Ascending aorta (tissue), 2 donors: ENCODE data around the gene HIVEP2. TPM values are rescaled to one million over a fixed set of nuclear protein-coding genes. Genes with fewer than 3 reads are reported as not detected.

Experiments used
- DNase-seq, 2 donors: peaks; one replicate each; pipeline ENCODE4 v3.0.0-alpha.2; 2019; ENCODE audit warnings: low spot score in 2 of 2
- H3K27ac ChIP-seq, 2 donors: fragments of 200-600 bp; sonication (generic); one replicate each; pipeline ENCODE4 v1.5.1; 2016 to 2017; ENCODE audit warnings: mild to moderate bottlenecking in 1 of 2
- H3K27me3 ChIP-seq: fragments of 200-600 bp; sonication (generic); one replicate; pipeline ENCODE4 v1.5.1; 2017
- H3K36me3 ChIP-seq, 2 donors: fragments of 200-600 bp; sonication (generic); one replicate each; pipeline ENCODE4 v1.5.1; 2016
- H3K4me1 ChIP-seq, 2 donors: fragments of 200-600 bp; sonication (generic); one replicate each; pipeline ENCODE4 v1.5.1; 2016 to 2017; ENCODE audit warnings: mild to moderate bottlenecking in 1 of 2
- H3K4me3 ChIP-seq, 2 donors: fragments of 200-600 bp; sonication (generic); one replicate each; pipeline ENCODE4 v1.5.1; 2016 to 2017; ENCODE audit warnings: mild to moderate bottlenecking in 1 of 2
- H3K9me3 ChIP-seq, 2 donors: fragments of 200-600 bp; sonication (generic); one replicate each; pipeline ENCODE4 v1.5.1; 2016
- CTCF ChIP-seq, 3 experiments: fragments of 200-600 bp in 2 of 3; fragments of 450-650 bp in 1 of 3; sonication (generic) in 2 of 3; IDR thresholded peaks; one replicate each; pipeline ENCODE4 v1.5.1; 2016 to 2019; ENCODE audit warnings: antibody characterized with exemption in 3 of 3, mild to moderate bottlenecking in 1 of 3, moderate library complexity in 1 of 3
- intact Hi-C: fragments of 100-400 bp; cut with DNase I; formaldehyde crosslinking; loops from one replicate; pipeline ENCODE4 v1.15.1; 2023
- total RNA-seq: library from RNA; depleted of rRNA; stranded (reverse); fragments of >200 nt; gene quantifications from one replicate; pipeline ENCODE4 v1.1.0, GENCODE V29; 2016

Gene HIVEP2
- total RNA-seq, 1 donor from 2014 or later: 14.5 TPM

DNA sequence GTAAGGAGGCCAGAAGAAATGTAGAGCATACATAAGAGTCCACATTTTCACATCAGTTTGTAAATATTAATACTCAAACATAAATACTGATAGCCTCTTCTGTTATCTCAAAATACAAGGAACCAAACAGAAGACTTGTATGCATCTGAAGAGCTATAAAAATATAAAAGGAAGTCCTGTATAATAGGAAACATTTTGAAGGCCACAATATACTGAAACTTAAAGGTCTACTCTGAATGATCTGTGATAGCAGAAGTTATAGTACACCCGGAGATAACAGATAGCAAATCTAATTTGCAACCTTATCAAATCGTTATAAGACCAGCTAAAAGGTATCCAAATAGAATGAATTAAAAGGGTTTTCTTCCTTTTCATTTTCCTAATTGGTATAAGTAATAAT is 111.2 kb downstream of the HIVEP2 start:
- no peak for DNase-seq
- no peak overlapping the region for H3K4me3 ChIP-seq
- no peak for TF ChIP-seq CTCF (IDR thresholded peaks at IDR 0.05)

GRCh38 chr6:142833054-142833453 is 111.9 kb downstream of the HIVEP2 start:
- Histone ChIP-seq H3K4me3 (peak overlapping the region in 1 of 2 donors; percentile 6), H3K9me3 (no peaks in the 10 kb centered on the region), H3K4me1 (peaks cover 0 to 25% of the 10 kb centered on the region in 2 donors), H3K36me3 (no peaks in the 10 kb centered on the region), H3K27me3 (no peaks in the 10 kb centered on the region), H3K27ac (peak overlapping the region in 1 of 2 donors; percentile 55)
- no peak for TF ChIP-seq CTCF (IDR thresholded peaks at IDR 0.05)
- intact Hi-C loops: loop anchor here (5.0 kb wide), 2 partner anchors 54 to 114 kb away; partner anchors contain the start of gene HIVEP2
- DNase-seq: peak in 1 of 2 donors; percentile 72

More for the DNA sequence above, 111.2 kb downstream of the HIVEP2 start:
- Histone ChIP-seq H3K27ac (peak overlapping the region in 1 of 2 donors; percentile 17), H3K9me3 (no peaks in the 10 kb centered on the region), H3K36me3 (no peaks in the 10 kb centered on the region), H3K27me3 (no peaks in the 10 kb centered on the region), H3K4me1 (peaks cover 0 to 25% of the 10 kb centered on the region in 2 donors)
- intact Hi-C loops: loop anchor here (5.0 kb wide), 2 partner anchors 54 to 114 kb away; partner anchors contain the start of gene HIVEP2

- no peak for DNase-seq
- Histone ChIP-seq H3K27ac (no peak overlapping the region), H3K27me3 (no peaks in the 10 kb centered on the region), H3K9me3 (no peaks in the 10 kb centered on the region), H3K36me3 (no peaks in the 10 kb centered on the region), H3K4me1 (peaks cover 0 to 20% of the 10 kb centered on the region in 2 donors), H3K4me3 (no peak overlapping the region)
- no peak for TF ChIP-seq CTCF (IDR thresholded peaks at IDR 0.05)
- intact Hi-C loops: loop anchor here (5.0 kb wide), 2 partner anchors 56 to 116 kb away; partner anchors contain the start of gene HIVEP2
These were observed 114.2 kb downstream of the HIVEP2 start for GRCh38 chr6:142830807-142831206.

- no peak overlapping the region for H3K27ac ChIP-seq
These were observed 114.8 kb downstream of the HIVEP2 start for GRCh38 chr6:142830116-142830710.

DNA sequence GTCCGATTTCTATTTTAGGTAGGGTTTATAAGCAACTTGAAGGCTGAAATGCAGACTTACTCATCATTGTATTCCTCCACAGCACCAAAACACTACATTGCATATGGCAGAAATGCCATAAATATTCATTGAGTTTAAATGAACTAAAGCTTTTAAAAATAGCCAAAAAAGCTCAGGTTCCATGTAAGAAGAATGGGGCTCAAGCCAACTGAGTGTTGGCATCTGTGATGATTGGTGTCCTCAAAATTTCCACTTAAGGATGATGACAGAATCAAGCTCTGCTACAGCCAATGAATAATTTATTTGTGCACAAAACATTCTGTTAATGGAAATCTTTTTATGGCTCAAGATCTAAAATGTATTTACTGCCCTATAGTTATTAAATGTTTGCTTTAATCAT is 115.4 kb downstream of the HIVEP2 start:
- intact Hi-C loops: no loop called here
- peaks cover 0 to 18% of the 10 kb centered on the region in 2 donors for H3K4me1 ChIP-seq
- no peaks in the 10 kb centered on the region for H3K36me3 ChIP-seq
- no peak for TF ChIP-seq CTCF (IDR thresholded peaks at IDR 0.05)
- no peak overlapping the region for H3K4me3 ChIP-seq
- no peaks in the 10 kb centered on the region for H3K27me3 ChIP-seq
- DNase-seq: no peak
- H3K27ac ChIP-seq: no peak overlapping the region
- H3K9me3 ChIP-seq: no peaks in the 10 kb centered on the region

More at GRCh38 chr6:142830116-142830710, 114.8 kb downstream of the HIVEP2 start:
- DNase-seq: no peak
- Histone ChIP-seq H3K9me3 (no peaks in the 10 kb centered on the region), H3K27me3 (no peaks in the 10 kb centered on the region), H3K4me1 (peaks cover 0 to 18% of the 10 kb centered on the region in 2 donors), H3K4me3 (no peak overlapping the region), H3K36me3 (no peaks in the 10 kb centered on the region)
- TF ChIP-seq CTCF (IDR thresholded peaks at IDR 0.05): no peak
- intact Hi-C loops: loop anchor here (5.0 kb wide), 2 partner anchors 57 to 117 kb away; partner anchors contain the start of gene HIVEP2
